Ectodermal cell (in vitro differentiated cells): ENCODE results near the gene SEPHS2.
"Not testable (repeated sequence)": the region's sequence is repeated elsewhere in the genome, so short reads cannot be mapped to it uniquely, and the experiment has no call there.

Experiments
- H3K27ac ChIP-seq: 2 replicates; pipeline ENCODE4 v1.7.0; 2013; ENCODE audit warnings: mild to moderate bottlenecking, low read depth, low read length; ENCODE audit not compliant: insufficient read depth, poor library complexity, severe bottlenecking
- H3K27me3 ChIP-seq: 2 replicates; pipeline ENCODE4 v1.7.0; 2013; ENCODE audit warnings: mild to moderate bottlenecking, low read length; ENCODE audit not compliant: insufficient read depth, control insufficient read depth, poor library complexity, severe bottlenecking
- H3K36me3 ChIP-seq: one replicate; pipeline ENCODE4 v1.7.0; 2013; ENCODE audit warnings: low read length; ENCODE audit not compliant: control insufficient read depth, insufficient read depth
- H3K4me1 ChIP-seq: one replicate; pipeline ENCODE4 v1.7.0; 2013; ENCODE audit warnings: low read length; ENCODE audit not compliant: control insufficient read depth, insufficient read depth
- H3K4me3 ChIP-seq: 2 replicates; pipeline ENCODE4 v1.7.0; 2013; ENCODE audit warnings: low read depth, low read length, control low read depth; ENCODE audit not compliant: insufficient read depth
- H3K9me3 ChIP-seq: 2 replicates; pipeline ENCODE4 v1.7.0; 2013; ENCODE audit warnings: mild to moderate bottlenecking, low read length, moderate library complexity; ENCODE audit not compliant: control insufficient read depth
- WGBS, 2 experiments: methylation state at CpG; one replicate each; pipeline ENCODE4 v1.1.7; 2013; ENCODE audit warnings: missing lambda C conversion rate in 2 of 2; 5-methylcytosine and 5-hydroxymethylcytosine counted together

The SEPHS2 gene

DNA sequence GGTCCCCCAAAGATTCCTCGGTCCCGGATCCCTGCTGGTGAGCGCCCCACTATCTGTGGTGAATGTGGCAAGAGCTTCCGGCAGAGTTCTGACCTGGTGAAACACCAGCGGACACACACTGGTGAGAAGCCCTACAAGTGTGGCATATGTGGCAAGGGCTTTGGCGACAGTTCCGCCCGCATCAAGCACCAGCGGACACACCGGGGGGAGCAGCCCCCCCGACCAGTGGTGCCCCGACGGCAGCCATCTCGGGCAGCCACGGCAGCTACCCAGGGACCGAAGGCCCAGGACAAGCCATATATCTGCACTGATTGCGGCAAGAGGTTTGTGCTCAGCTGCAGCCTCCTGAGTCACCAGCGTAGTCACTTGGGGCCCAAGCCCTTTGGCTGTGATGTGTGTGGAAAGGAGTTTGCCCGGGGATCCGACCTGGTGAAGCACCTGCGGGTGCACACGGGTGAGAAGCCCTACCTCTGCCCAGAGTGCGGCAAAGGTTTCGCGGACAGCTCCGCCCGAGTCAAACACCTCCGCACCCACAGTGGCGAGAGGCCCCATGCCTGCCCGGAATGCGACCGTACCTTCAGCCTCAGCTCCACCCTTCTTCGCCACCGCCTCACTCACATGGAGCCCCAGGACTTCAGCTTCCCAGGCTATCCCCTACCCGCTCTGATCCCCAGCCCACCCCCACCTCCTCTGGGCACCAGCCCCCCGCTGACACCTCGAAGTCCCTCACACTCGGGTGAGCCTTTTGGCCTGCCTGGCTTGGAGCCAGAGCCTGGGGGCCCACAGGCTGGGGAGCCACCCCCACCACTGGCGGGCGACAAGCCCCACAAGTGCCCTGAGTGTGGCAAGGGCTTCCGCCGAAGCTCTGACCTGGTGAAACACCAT is 47.7 kb downstream of the SEPHS2 start:
- H3K27me3 ChIP-seq: no peaks in the 10 kb centered on the region
- WGBS, 2 experiments: 95% methylated on average over 42 of the region's 42 CpGs
- H3K36me3 ChIP-seq: peaks cover 14% of the 10 kb centered on the region
- peaks cover 37% of the 10 kb centered on the region for H3K4me1 ChIP-seq
- H3K27ac ChIP-seq: no peak overlapping the region
- H3K4me3 ChIP-seq: no peak overlapping the region
- H3K9me3 ChIP-seq: no peaks in the 10 kb centered on the region

DNA sequence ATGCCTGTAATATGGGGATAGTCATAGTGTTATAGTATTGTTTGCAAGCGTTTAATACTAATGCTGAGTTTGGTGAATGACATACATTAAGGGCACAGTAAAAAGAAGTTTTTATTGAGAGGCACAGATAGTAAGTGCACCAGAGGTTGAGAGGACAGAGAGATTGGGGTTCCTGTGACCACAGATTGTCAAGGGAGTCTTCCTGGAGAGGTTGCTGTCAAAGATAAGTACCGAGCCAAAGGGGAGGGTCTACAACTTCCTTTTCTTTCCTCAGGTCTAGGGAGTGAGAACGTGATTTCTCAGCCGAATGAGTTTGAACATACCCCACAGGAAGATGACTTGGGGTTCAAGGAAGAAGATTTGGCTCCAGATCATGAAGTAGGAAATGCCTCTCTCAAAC is 48.6 kb downstream of the SEPHS2 start:
- H3K27ac ChIP-seq: no peak overlapping the region
- no peaks in the 10 kb centered on the region for H3K9me3 ChIP-seq
- WGBS, 2 experiments: 91 to 95% methylated on average over 4 of the region's 4 CpGs
- H3K36me3 ChIP-seq: peaks cover 14% of the 10 kb centered on the region
- H3K4me3 ChIP-seq: no peak overlapping the region
- no peaks in the 10 kb centered on the region for H3K27me3 ChIP-seq
- peaks cover 37% of the 10 kb centered on the region for H3K4me1 ChIP-seq

DNA sequence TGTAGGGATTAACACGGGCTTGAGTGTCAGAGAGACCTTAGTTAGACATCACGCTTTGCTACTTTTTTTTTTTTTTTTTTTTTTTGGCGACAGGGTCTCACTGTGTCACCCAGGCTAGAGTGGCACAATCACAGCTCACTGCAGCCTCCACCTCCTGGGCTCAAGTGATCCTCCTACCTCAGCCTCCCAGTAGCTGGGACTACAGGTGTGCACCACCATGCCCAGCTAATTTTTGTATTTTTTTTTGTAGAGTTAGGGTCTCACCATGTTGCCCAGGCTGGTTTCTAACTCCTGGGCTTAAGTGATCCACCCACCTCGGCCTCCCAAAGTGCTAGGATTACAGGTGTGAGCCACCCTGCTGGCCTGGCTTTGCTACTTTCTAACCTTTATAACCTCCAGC is 49.0 kb downstream of the SEPHS2 start:
- not testable (repeated sequence) for H3K9me3 ChIP-seq, H3K27me3 ChIP-seq, H3K27ac ChIP-seq
- WGBS, 2 experiments: 87 to 90% methylated on average over 4 of the region's 4 CpGs
- peak overlapping the region; percentile 96 for H3K4me3 ChIP-seq
- peaks cover 14% of the 10 kb centered on the region for H3K36me3 ChIP-seq
- H3K4me1 ChIP-seq: peaks cover 37% of the 10 kb centered on the region

DNA sequence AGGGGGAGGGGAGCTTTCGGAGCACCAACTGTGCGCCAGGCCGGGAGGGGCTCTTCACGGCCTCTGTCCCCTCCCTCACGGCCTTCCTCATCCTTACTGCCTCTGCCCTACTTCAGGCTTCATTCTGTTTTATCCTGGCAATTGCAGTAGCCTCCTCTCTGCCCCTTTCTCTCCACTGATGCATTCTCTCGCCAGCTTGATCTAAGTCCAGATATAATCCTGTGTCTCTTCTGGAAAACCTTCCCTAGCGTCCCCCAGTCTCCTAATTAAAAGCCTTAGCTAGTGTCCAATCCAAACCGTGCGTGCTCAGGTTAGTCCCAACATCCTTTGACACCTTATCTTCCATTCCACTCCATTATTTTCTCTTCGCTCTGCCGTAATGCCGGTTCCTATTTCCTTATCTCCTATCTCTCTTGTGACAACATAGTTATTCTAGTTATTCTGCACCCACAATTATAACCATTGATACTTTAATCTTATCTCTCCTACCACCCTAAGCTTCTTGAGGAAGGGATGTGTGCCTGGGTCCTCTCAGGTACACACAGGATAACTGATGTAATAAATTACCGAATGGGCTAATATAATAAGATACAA is 49.6 kb downstream of the SEPHS2 start:
- 17 to 18% methylated on average over 12 of the region's 13 CpGs for WGBS, 2 experiments
- H3K4me1 ChIP-seq: peaks cover 37% of the 10 kb centered on the region
- peak overlapping the region; percentile 96 for H3K4me3 ChIP-seq
- H3K27me3 ChIP-seq: no peaks in the 10 kb centered on the region
- no peaks in the 10 kb centered on the region for H3K9me3 ChIP-seq
- H3K27ac ChIP-seq: peak overlapping the region; percentile 99
- peaks cover 14% of the 10 kb centered on the region for H3K36me3 ChIP-seq

DNA sequence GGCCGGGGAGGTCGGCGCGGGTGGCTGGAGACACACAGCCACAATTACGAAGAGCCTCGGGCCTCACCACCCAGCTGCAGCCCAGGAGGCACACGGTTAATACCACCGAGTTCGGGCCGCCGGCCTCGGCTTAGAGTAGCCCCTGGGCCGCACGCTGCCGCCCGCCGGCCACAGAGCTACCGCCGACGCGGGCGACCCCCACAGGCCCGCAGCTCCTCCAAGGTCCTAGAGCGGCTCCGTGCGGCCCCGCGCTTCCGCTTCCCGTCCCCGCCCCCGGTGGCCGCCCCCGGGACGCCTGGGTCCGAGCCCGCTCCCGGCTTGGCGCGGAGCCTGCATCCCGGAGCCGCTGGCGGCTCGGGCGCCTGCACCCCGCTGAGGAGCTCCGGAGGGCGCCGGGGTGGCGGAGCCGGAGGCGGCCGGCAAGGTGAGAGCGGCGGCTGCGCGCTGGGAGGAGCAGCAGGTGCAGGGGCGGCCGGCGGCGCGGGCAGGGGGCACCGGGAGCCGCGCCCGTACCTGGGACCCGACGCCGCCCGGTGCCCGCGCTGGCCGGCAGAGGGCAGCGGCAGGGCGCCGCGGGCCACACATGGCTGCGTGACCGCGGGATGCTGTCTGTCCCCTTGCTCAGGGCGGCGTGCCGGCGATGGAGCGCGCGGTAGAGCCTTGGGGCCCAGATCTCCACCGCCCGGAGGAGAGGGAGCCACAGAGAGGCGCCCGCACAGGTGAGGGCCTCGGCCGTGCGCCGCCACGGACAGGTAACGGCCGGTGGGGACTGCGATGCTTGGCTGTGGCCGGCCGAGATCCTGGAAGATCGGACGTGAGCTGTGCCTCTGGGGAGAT is 50.3 kb downstream of the SEPHS2 start, which contains the start of gene ZNF48:
Gene ZNF48 (plus strand): TSS at position 266 of the 837 bp plus-strand sequence. CDS start 375 bp downstream, at position 641.
- Histone ChIP-seq H3K4me1 (peaks cover 37% of the 10 kb centered on the region), H3K27me3 (no peaks in the 10 kb centered on the region), H3K36me3 (peaks cover 14% of the 10 kb centered on the region), H3K9me3 (no peaks in the 10 kb centered on the region), H3K27ac (peak within 1 kb of the TSS; percentile 99), H3K4me3 (peak within 1 kb of the TSS; percentile 96)
- 0% methylated on average over 103 of the region's 103 CpGs for WGBS, 2 experiments

DNA sequence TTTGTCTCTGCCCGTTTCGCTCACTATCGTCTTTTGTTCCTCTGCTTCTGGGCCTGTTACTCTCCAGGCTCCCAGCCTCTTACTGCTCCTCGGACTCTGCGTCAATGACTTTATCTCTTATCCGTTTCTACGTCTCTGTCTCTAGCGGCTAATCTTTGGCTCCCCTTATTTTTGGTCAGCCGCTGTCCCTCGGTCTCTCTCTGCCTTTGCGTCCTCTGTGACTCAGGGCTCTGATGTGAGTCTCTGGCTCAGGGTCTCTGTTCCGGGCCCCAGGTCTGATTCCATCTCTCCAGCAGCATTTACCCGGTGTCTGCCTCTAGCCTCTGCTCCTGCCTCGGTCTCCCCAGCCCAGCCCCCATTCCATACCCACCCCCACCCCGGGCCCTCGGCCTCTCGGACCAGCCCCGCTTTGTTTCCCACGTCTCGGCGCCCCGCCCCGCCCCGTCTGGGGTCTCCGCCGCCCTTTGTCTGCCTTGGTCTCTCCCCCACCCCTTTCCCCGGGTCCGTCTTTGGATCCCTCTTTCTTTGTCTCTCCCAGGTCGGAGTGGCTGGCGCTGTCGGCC is 51.0 kb downstream of the SEPHS2 start:
- peaks cover 33% of the 10 kb centered on the region for H3K4me1 ChIP-seq
- H3K27ac ChIP-seq: peak overlapping the region; percentile 99
- WGBS, 2 experiments: 0% methylated on average over 29 to 31 of the region's 31 CpGs
- H3K27me3 ChIP-seq: no peaks in the 10 kb centered on the region
- H3K36me3 ChIP-seq: peaks cover 14% of the 10 kb centered on the region
- no peaks in the 10 kb centered on the region for H3K9me3 ChIP-seq
- peak overlapping the region; percentile 96 for H3K4me3 ChIP-seq
